AG08395 (cell line): ENCODE data around the gene INPP5A.
"Not testable (repeated sequence)": the region's sequence is repeated elsewhere in the genome, so short reads cannot be mapped to it uniquely, and the experiment has no call there.

Experiments
- DNase-seq: peaks from one replicate; pipeline ENCODE4 v3.0.0; 2012; ENCODE audit warnings: mixed read lengths, low spot score

The INPP5A gene

GRCh38 chr10:132677096-132677472 lies 139.5 kb downstream of the INPP5A start:
- no peak for DNase-seq

GRCh38 chr10:132677473-132678227 lies 140.1 kb downstream of the INPP5A start:
- no peak for DNase-seq

GRCh38 chr10:132678436-132679216 lies 141.0 kb downstream of the INPP5A start:
- no peak for DNase-seq

GRCh38 chr10:132679217-132679595 lies 141.6 kb downstream of the INPP5A start:
- no peak for DNase-seq

- DNase-seq: no peak
These were observed 142.1 kb downstream of the INPP5A start for GRCh38 chr10:132679640-132680039.

- not testable (repeated sequence) for DNase-seq
These were observed 143.2 kb downstream of the INPP5A start for GRCh38 chr10:132680741-132681140.

- DNase-seq: no peak
These were observed 144.5 kb downstream of the INPP5A start for GRCh38 chr10:132681858-132682755.

- DNase-seq: peak; percentile 40
These were observed 146.7 kb downstream of the INPP5A start for GRCh38 chr10:132684164-132684891.

GRCh38 chr10:132685101-132685891 lies 147.7 kb downstream of the INPP5A start:
- no peak for DNase-seq

GRCh38 chr10:132685921-132686680 lies 148.5 kb downstream of the INPP5A start:
- no peak for DNase-seq

GRCh38 chr10:132687181-132687892 lies 149.8 kb downstream of the INPP5A start:
- DNase-seq: no peak

- DNase-seq: no peak
These were observed 150.4 kb downstream of the INPP5A start for GRCh38 chr10:132687893-132688579.

GRCh38 chr10:132688580-132689420 lies 151.2 kb downstream of the INPP5A start:
- no peak for DNase-seq

- no peak for DNase-seq
These were observed 152.3 kb downstream of the INPP5A start for GRCh38 chr10:132689721-132690360.

- DNase-seq: no peak
These were observed 152.8 kb downstream of the INPP5A start for GRCh38 chr10:132690401-132690800.

- no peak for DNase-seq
These were observed 153.4 kb downstream of the INPP5A start for GRCh38 chr10:132690821-132691610.
